AG09319 (cell line): ENCODE results near the gene MMP11.

Experiments used
- DNase-seq: peaks from one replicate; pipeline ENCODE4 v3.0.0-alpha.2; 2010; ENCODE audit warnings: low read depth; ENCODE audit errors: extremely low read depth
- TF ChIP-seq, protein P1 (sequence below): IDR thresholded peaks from 2 replicates; pipeline ENCODE4 v1.5.1; 2011; ENCODE audit warnings: low read depth, mild to moderate bottlenecking, inconsistent platforms, low read length, moderate library complexity

The MMP11 gene

DNA sequence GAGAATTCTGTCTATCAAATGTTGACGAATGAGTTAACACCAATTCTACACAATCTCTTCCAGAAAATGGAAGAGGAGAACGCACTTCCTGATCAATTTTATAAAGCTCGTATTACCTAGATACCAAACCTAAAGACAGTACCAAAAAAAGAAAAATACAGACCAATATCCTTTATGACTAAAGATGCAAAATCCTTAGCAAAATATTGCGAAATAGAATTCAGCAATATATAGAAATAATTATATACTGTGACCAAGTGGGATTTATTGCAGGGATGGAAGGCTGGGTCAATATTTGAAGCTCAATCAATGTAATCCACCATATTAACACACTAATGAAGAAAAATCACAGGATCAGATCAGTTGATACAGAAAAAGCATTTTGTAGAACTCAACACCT, 39.7 kb downstream of the MMP11 start:
- TF ChIP-seq, protein P1, sequence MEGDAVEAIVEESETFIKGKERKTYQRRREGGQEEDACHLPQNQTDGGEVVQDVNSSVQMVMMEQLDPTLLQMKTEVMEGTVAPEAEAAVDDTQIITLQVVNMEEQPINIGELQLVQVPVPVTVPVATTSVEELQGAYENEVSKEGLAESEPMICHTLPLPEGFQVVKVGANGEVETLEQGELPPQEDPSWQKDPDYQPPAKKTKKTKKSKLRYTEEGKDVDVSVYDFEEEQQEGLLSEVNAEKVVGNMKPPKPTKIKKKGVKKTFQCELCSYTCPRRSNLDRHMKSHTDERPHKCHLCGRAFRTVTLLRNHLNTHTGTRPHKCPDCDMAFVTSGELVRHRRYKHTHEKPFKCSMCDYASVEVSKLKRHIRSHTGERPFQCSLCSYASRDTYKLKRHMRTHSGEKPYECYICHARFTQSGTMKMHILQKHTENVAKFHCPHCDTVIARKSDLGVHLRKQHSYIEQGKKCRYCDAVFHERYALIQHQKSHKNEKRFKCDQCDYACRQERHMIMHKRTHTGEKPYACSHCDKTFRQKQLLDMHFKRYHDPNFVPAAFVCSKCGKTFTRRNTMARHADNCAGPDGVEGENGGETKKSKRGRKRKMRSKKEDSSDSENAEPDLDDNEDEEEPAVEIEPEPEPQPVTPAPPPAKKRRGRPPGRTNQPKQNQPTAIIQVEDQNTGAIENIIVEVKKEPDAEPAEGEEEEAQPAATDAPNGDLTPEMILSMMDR: no peak
- no peak for DNase-seq

DNA sequence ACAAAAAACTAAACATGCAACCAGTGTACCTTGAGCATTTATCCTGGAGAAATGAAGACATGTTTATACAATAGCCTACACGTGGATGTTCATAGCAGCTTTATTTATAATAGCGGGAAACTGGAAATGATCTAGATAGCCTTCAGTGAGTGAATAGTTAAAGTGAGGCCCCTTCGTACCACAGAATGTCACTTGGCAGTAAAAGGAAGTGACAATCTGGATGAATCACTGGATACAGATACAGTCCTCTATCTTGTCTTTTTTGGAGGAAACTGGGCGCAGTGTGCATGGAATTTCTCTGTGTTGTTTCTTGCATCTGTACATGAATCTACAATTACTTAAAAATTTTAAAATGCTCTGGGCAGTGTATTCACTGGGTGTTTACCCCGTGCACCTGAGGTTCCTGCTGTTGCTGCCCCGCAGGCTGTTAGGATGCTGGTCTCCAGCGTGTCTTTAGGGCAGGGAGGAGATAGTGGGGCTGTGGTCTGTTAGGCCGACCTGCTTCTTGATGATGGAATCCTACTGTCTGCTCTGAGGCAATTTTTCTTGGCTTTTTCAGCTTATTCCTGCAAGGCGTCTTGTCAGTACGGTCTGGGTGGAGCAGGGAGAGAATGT, 43.0 kb downstream of the MMP11 start:
- no peak for DNase-seq
- TF ChIP-seq, protein P1: no peak

DNA sequence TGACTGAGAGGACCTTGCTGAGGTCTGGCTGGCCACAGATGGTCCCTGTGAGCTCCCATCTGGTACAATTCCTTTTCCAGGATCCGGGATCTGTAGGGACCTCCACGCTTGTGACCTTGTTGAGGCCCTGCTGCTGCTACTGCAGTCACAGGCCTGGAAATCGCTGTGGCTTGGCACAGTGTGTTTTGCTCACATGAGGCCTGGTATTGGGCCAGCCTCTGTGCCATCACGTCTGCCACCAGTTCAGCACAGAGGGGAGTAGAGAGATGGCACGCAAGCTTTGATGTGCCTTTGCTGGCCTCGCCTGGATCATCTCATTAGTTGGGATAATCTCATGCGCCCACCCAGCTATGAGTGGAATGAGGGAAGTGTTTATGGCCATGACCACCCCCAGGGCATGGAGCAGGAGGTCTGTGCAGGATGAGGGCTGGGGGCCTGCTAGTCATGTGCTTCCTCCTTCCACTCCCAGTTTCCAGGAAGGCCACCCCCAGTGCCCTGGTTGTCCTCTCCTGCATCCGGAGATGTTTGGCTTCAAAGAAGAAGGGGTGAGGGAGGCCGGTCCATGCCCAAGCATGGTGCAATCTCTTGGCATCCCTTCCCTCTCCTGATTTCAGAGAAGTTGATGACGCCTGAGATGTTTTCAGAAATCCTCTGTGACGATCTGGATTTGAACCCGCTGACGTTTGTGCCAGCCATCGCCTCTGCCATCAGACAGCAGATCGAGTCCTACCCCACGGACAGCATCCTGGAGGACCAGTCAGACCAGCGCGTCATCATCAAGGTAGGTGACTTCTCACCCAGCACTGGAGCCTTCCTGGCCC, 43.7 kb downstream of the MMP11 start:
- TF ChIP-seq, protein P1: no peak
- DNase-seq: no peak

DNA sequence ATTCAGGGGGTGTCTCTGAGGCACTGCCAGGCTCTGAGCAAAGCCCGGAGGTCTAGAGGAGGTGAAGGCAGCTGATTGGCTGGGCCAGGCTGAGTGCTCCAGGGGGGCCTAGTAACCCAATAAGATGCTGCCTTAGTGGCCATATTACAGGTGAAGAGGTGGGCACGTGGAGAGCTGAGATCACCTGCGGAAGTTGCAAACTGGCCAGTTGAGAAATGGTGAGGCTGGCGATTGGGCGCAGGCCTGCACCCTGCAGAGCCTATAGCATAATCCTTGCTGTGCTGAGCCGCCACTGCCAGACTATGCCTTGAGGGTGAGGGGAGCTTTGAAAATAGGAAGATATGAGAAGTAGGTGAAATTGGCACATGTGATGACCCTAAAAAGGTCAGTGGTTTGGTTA, 44.5 kb downstream of the MMP11 start:
- TF ChIP-seq, protein P1: no peak
- DNase-seq: no peak

DNA sequence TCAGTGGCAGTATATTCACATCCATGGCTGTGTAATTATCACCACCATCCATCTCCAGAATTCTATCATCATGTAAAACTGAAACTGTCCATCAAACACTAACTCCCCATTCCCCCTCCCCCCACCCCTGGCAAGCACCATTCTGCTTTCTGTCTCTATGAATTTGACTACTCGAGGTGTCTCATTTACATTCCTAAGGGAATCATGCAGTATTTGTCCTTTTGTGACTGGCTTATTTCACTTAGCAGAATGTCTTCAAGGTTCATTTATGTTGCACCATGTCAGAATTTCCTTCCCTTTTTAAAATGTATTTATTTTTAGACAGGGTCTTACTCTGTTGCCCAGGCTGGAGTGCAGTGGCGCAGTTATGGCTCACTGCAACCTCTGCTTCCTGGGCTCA, 45.9 kb downstream of the MMP11 start:
- TF ChIP-seq, protein P1: no peak
- DNase-seq: no peak

DNA sequence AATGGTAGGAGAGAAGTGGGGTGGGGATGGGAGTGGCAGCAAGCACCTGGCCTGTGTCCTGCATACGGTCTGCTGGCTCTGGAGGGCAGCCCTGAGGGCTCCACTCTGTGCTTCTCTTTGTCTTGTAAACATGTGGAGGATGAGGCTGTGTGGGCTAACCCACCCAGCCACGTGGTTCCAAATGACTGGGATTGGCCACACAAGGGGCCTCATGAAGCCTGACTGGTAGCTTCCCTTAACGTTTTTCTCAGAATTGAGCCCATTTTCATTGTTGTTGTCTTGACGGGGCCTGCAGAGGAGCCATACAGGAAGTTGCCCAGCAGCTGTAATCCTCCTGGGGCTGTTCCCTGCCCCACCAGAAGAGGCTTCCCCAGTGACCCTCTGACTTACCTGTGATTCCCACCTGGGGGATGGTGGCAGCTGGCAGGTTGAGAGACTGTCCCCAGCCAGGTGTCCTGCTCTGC, 48.1 kb downstream of the MMP11 start:
- TF ChIP-seq, protein P1: no peak
- DNase-seq: no peak

DNA sequence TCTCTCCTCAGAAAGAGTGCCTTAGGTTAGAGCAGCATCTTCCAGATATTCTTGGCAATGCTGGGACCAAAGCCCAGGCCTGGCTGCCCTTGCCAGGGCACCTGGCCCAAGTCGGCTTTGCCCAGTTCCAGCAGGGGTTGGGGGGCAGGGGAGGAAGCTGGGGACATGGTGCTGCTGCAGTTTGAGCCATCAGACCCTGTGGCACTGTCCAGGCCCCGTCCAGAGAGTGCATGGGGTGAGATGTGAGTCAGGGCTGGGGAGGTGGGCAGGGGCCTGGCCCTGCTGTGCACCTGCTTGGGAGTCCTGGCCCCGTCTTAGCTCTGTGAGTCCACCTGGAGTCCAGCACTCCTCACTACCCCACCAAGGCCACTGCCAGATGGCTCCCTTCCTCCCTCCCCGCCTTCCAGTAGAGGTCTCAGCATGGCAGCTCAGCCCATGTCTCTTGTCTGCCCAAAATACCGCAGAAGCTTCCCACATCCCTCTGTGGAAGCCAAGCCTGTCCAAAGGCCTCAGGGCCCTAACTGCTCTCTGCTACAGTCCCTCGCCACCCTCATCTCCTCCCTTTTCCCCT, 49.5 kb downstream of the MMP11 start:
- TF ChIP-seq, protein P1: no peak
- DNase-seq: no peak
